GM23338 (cell line): ENCODE data around the gene PAPPA. TPM values are rescaled to one million over a fixed set of nuclear protein-coding genes. Genes with fewer than 3 reads are reported as not detected.
A peak's percentile ranks its signal among the peaks of the same experiment; 100 is the strongest.

ENCODE experiments used
- ATAC-seq: fragments of 200-7000 bp; cut with Tn5 transposase; 3 replicates; pipeline ENCODE4 v1.9.1; 2020
- DNase-seq: peaks from one replicate; pipeline ENCODE4 v3.0.0-alpha.2; 2015; ENCODE audit warnings: low spot score
- H2AFZ ChIP-seq: fragments of 200-600 bp; sonication (generic); 2 replicates; pipeline ENCODE4 v1.8.0; 2016; ENCODE audit warnings: antibody characterized with exemption, mild to moderate bottlenecking, moderate library complexity
- H3F3A ChIP-seq: fragments of 200-600 bp; sonication (generic); replicated peaks from 2 replicates; pipeline ENCODE4 v1.8.0; 2017; ENCODE audit warnings: antibody characterized with exemption, mixed run types, low read depth
- H3K27ac ChIP-seq: fragments of 200-600 bp; sonication (generic); 2 replicates; pipeline ENCODE4 v1.6.1; 2016; ENCODE audit warnings: low read depth
- H3K27me3 ChIP-seq: fragments of 200-600 bp; sonication (generic); 2 replicates; pipeline ENCODE4 v1.8.0; 2016; ENCODE audit warnings: mild to moderate bottlenecking, mixed run types, moderate library complexity; ENCODE audit not compliant: insufficient read depth
- H3K36me3 ChIP-seq: fragments of 200-600 bp; sonication (generic); 2 replicates; pipeline ENCODE4 v1.8.0; 2016; ENCODE audit warnings: mild to moderate bottlenecking; ENCODE audit not compliant: insufficient read depth
- H3K4me1 ChIP-seq: fragments of 200-600 bp; sonication (generic); 2 replicates; pipeline ENCODE4 v1.8.0; 2016; ENCODE audit warnings: mild to moderate bottlenecking, moderate library complexity; ENCODE audit not compliant: insufficient read depth
- H3K4me2 ChIP-seq: fragments of 200-600 bp; sonication (generic); 2 replicates; pipeline ENCODE4 v1.7.1; 2017; ENCODE audit warnings: mixed run types
- H3K4me3 ChIP-seq: fragments of 200-600 bp; sonication (generic); 2 replicates; pipeline ENCODE4 v1.6.1; 2016; ENCODE audit warnings: mixed run types
- H3K79me2 ChIP-seq: fragments of 200-600 bp; sonication (generic); replicated peaks from 2 replicates; pipeline ENCODE4 v1.8.0; 2017; ENCODE audit warnings: mild to moderate bottlenecking; ENCODE audit not compliant: insufficient read depth
- H3K9me2 ChIP-seq: fragments of 200-600 bp; sonication (generic); 2 replicates; pipeline ENCODE4 v1.8.0; 2017; ENCODE audit not compliant: insufficient read depth
- H4K20me1 ChIP-seq: fragments of 200-600 bp; sonication (generic); replicated peaks from 2 replicates; pipeline ENCODE4 v1.8.0; 2017; ENCODE audit warnings: mild to moderate bottlenecking; ENCODE audit not compliant: insufficient read depth
- H3K27ac Mint-ChIP-seq: 2 replicates; pipeline ENCODE4 v1.8.0; 2020; ENCODE audit warnings: inconsistent platforms, mild to moderate bottlenecking, moderate library complexity, mixed read lengths
- H3K27me3 Mint-ChIP-seq: 3 replicates; pipeline ENCODE4 v1.8.0; 2022; ENCODE audit warnings: low read depth, mild to moderate bottlenecking, moderate library complexity, mixed read lengths, inconsistent platforms; ENCODE audit not compliant: insufficient read depth, poor library complexity
- H3K36me3 Mint-ChIP-seq: 3 replicates; pipeline ENCODE4 v1.8.0; 2021; ENCODE audit warnings: low read depth, mild to moderate bottlenecking, inconsistent platforms, moderate library complexity, mixed read lengths
- H3K4me1 Mint-ChIP-seq: 3 replicates; pipeline ENCODE4 v1.8.0; 2020; ENCODE audit warnings: mild to moderate bottlenecking, inconsistent platforms, mixed read lengths
- H3K4me3 Mint-ChIP-seq: 3 replicates; pipeline ENCODE4 v1.8.0; 2021; ENCODE audit warnings: moderate library complexity, mild to moderate bottlenecking, inconsistent platforms, mixed read lengths
- H3K9me3 Mint-ChIP-seq: 3 replicates; pipeline ENCODE4 v1.8.0; 2020; ENCODE audit warnings: moderate library complexity, mild to moderate bottlenecking, inconsistent platforms, mixed read lengths
- CTCF ChIP-seq, 2 experiments: fragments of 200-600 bp in 1 of 2; sonication (generic) in 1 of 2; conservative IDR thresholded peaks; 2 replicates each; pipeline versions ENCODE4 v1.5.1 to v1.6.1; 2016 to 2017; ENCODE audit warnings: antibody characterized with exemption in 2 of 2, low read depth in 2 of 2, mild to moderate bottlenecking in 2 of 2, moderate library complexity in 1 of 2
- EZH2phosphoT487 ChIP-seq: fragments of 200-600 bp; sonication (generic); IDR thresholded peaks from one replicate; pipeline ENCODE4 v1.8.1; 2018; ENCODE audit warnings: antibody characterized with exemption; ENCODE audit not compliant: unreplicated experiment
- JUNB ChIP-seq: IDR thresholded peaks from one replicate; pipeline ENCODE4 v1.6.1; 2016; ENCODE audit warnings: antibody characterized with exemption; ENCODE audit not compliant: unreplicated experiment
- POLR2AphosphoS5 ChIP-seq: IDR thresholded peaks from 2 replicates; pipeline ENCODE4 v1.6.1; 2016; ENCODE audit warnings: antibody characterized with exemption, low read depth
- REST ChIP-seq: IDR thresholded peaks from one replicate; pipeline ENCODE4 v1.6.1; 2018; ENCODE audit warnings: antibody characterized with exemption; ENCODE audit not compliant: unreplicated experiment
- STAT1 ChIP-seq: IDR thresholded peaks from one replicate; pipeline ENCODE4 v1.6.1; 2016; ENCODE audit warnings: antibody characterized with exemption; ENCODE audit not compliant: unreplicated experiment
- ZNF114 ChIP-seq: fragments of 250-450 bp; sonication (Bioruptor Pico); IDR thresholded peaks from 2 replicates; pipeline ENCODE4 v1.5.0; 2020; ENCODE audit warnings: mild to moderate bottlenecking, moderate library complexity
- ZNF331 ChIP-seq: fragments of 250-450 bp; sonication (Bioruptor Pico); IDR thresholded peaks from 2 replicates; pipeline ENCODE4 v1.5.0; 2020; ENCODE audit warnings: low read depth, mild to moderate bottlenecking, moderate library complexity
- ZNF462 ChIP-seq: fragments of 250-450 bp; sonication (Bioruptor Pico); IDR thresholded peaks from 2 replicates; pipeline ENCODE4 v1.5.0; 2020; ENCODE audit warnings: mild to moderate bottlenecking, moderate library complexity
- polyA plus RNA-seq: library from polyadenylated mRNA; unstranded; fragments of >200 nt; fragmentation: Nextera tagmentation; extraction: Ambion mirVana; gene quantifications from 2 replicates; pipeline ENCODE4 v1.2.1, GENCODE V29; 2016
- total RNA-seq: library from RNA; depleted of rRNA; stranded (reverse); fragments of >200 nt; shearing (Covaris generic); gene quantifications from 2 replicates; pipeline ENCODE4 v1.2.3, GENCODE V29; 2014

PAPPA gene
- total and polyA plus RNA-seq, 2 experiments from 2014 or later, result 0.38 to 0.66 TPM

- Histone ChIP-seq H3K4me1 (0 out of 2 replicates have a peak, but pooled peaks cover 3% of the 10 kb centered on the region), H3K4me3 (no peak overlapping the region), H3K79me2 (no peaks in the 10 kb centered on the region), H4K20me1 (0 out of 2 replicates have a peak, but pooled peaks cover 4% of the 10 kb centered on the region), H3K9me2 (0 out of 2 replicates have a peak, but pooled peaks cover 3% of the 10 kb centered on the region), H3K27me3 (no peaks in the 10 kb centered on the region), H2AFZ (no peak overlapping the region), H3F3A (no peaks in the 10 kb centered on the region), H3K27ac (no peak overlapping the region), H3K4me2 (no peak overlapping the region), H3K36me3 (no peaks in the 10 kb centered on the region)
- peaks cover 7% of the 10 kb centered on the region for H3K27me3 Mint-ChIP-seq
- H3K9me3 Mint-ChIP-seq, result no peaks in the 10 kb centered on the region
- DNase-seq, result no peak
- no peak for TF ChIP-seq EZH2phosphoT487
- TF ChIP-seq REST, result peak; percentile 65
- no peak overlapping the region for H3K4me3 Mint-ChIP-seq
- no peak overlapping the region for H3K27ac Mint-ChIP-seq
- no peaks in the 10 kb centered on the region for H3K36me3 Mint-ChIP-seq
- H3K4me1 Mint-ChIP-seq, result peaks cover 9% of the 10 kb centered on the region
- ATAC-seq, result peak; percentile 45
Observed at GRCh38 chr9:116350213-116350612, 196.6 kb downstream of the PAPPA start.

GRCh38 chr9:116352958-116353357 is 199.4 kb downstream of the PAPPA start:
- H3K9me3 Mint-ChIP-seq, result no peaks in the 10 kb centered on the region
- peaks cover 2% of the 10 kb centered on the region for H3K27me3 Mint-ChIP-seq
- no peak overlapping the region for H3K4me2 ChIP-seq
- peaks cover 4% of the 10 kb centered on the region; the same call in 1 of the 2 replicates for H4K20me1 ChIP-seq
- H3K27me3 ChIP-seq, result no peaks in the 10 kb centered on the region
- no peak overlapping the region for H3K4me3 ChIP-seq
- H3K4me3 Mint-ChIP-seq, result no peak overlapping the region
- no peak overlapping the region for H2AFZ ChIP-seq
- H3K27ac ChIP-seq, result no peak overlapping the region
- peaks cover 15% of the 10 kb centered on the region for H3K4me1 Mint-ChIP-seq
- H3K79me2 ChIP-seq, result no peaks in the 10 kb centered on the region
- ATAC-seq (no peak), DNase-seq (no peak)
- H3F3A ChIP-seq, result no peaks in the 10 kb centered on the region
- 0 out of 2 replicates have a peak, but pooled peaks cover 3% of the 10 kb centered on the region for H3K4me1 ChIP-seq
- H3K36me3 ChIP-seq, result no peaks in the 10 kb centered on the region
- 0 out of 2 replicates have a peak, but pooled peaks cover 3% of the 10 kb centered on the region for H3K9me2 ChIP-seq
- no peaks in the 10 kb centered on the region for H3K36me3 Mint-ChIP-seq
- no peak overlapping the region for H3K27ac Mint-ChIP-seq
- no peak for TF ChIP-seq CTCF (conservative IDR thresholded peaks at IDR 0.05; ENCODE audit: low read depth in 2 of 2)
- TF ChIP-seq POLR2AphosphoS5, result no peak
- TF ChIP-seq ZNF114 (CRISPR knock-in tag), result no peak
- TF ChIP-seq ZNF331 (CRISPR knock-in tag), result no peak
- no peak for TF ChIP-seq ZNF462 (CRISPR knock-in tag)
- no peak for TF ChIP-seq JUNB
- no peak for TF ChIP-seq STAT1
